Aorta (tissue), 5 donors: Measurements from ENCODE around the gene ERBB4. TPM values are rescaled to one million over a fixed set of nuclear protein-coding genes. Genes with fewer than 3 reads are reported as not detected.

Experiments used
- ATAC-seq: fragments of 200-7000 bp; cut with Tn5 transposase; one replicate; pipeline ENCODE4 v1.9.1; 2022; ENCODE audit warnings: moderate library complexity; ENCODE audit not compliant: low FRiP score
- DNase-seq, 2 donors: peaks; one replicate each; pipeline ENCODE4 v3.0.0-alpha.2; 2020
- H3K27ac ChIP-seq, 2 donors: one replicate each; pipeline ENCODE4 v1.5.1; 2013; ENCODE audit warnings: low read length in 2 of 2, mild to moderate bottlenecking in 2 of 2, moderate library complexity in 2 of 2, control low read depth in 1 of 2, inconsistent platforms in 1 of 2, low read depth in 1 of 2
- H3K27me3 ChIP-seq, 2 donors: one replicate each; pipeline ENCODE4 v1.6.1; 2013; ENCODE audit warnings: control low read depth in 1 of 2, low read length in 1 of 2, mild to moderate bottlenecking in 1 of 2, moderate library complexity in 1 of 2; ENCODE audit not compliant: insufficient read depth in 2 of 2, control insufficient read depth in 1 of 2
- H3K36me3 ChIP-seq, 2 donors: one replicate each; pipeline ENCODE4 v1.6.1; 2013; ENCODE audit warnings: control low read depth in 1 of 2, low read length in 1 of 2, mild to moderate bottlenecking in 1 of 2; ENCODE audit not compliant: insufficient read depth in 2 of 2, control insufficient read depth in 1 of 2
- H3K4me1 ChIP-seq, 2 donors: one replicate each; pipeline ENCODE4 v1.6.1; 2013; ENCODE audit warnings: low read length in 2 of 2, control low read depth in 1 of 2, mild to moderate bottlenecking in 1 of 2, moderate library complexity in 1 of 2; ENCODE audit not compliant: insufficient read depth in 2 of 2, control insufficient read depth in 1 of 2
- H3K4me3 ChIP-seq, 2 donors: one replicate each; pipeline ENCODE4 v1.5.1; 2013; ENCODE audit warnings: low read length in 2 of 2, control low read depth in 1 of 2, mild to moderate bottlenecking in 1 of 2
- H3K9me3 ChIP-seq: one replicate; pipeline ENCODE4 v1.6.1; 2013; ENCODE audit warnings: mild to moderate bottlenecking, low read length; ENCODE audit not compliant: control insufficient read depth
- WGBS, 2 donors: extraction: QIAGEN DNeasy Blood & Tissue Kit; methylation state at CpG; one replicate each; pipeline ENCODE4 v1.1.7; 2013; 5-methylcytosine and 5-hydroxymethylcytosine counted together
- intact Hi-C, 2 donors: fragments of 100-400 bp; cut with DNase I; formaldehyde crosslinking; loops; one replicate each; pipeline versions ENCODE4 v1.14.2 to v1.15.0; 2022
- polyA plus RNA-seq, 2 donors: library from polyadenylated mRNA; stranded (reverse); fragments of 200-250 nt; gene quantifications; one replicate each; pipeline ENCODE4 v1.2.3, GENCODE V29; 2013
- total RNA-seq, 2 donors: library from RNA; stranded (reverse); fragmentation: NEBNext Ultra II Directional; extraction: Animal tissue kit (Norgen Biotek cat#: 25700); gene quantifications; one replicate each; pipeline ENCODE4 v1.2.1, GENCODE V29; 2021
- donor health status: healthy with polysubstance abuse.
- donor health status: Bipolar disorder and iron deficiency.
- donor health status: DM: no; HTN: no; CAD: no.
- donor health status: DM: no; HTN: no; CAD: no.
- donor health status: DM: yes; HTN: yes; CAD: no.

The ERBB4 gene
- total and polyA plus RNA-seq, 4 donors, result 1.3 to 42.0 (median 15.0) TPM

DNA sequence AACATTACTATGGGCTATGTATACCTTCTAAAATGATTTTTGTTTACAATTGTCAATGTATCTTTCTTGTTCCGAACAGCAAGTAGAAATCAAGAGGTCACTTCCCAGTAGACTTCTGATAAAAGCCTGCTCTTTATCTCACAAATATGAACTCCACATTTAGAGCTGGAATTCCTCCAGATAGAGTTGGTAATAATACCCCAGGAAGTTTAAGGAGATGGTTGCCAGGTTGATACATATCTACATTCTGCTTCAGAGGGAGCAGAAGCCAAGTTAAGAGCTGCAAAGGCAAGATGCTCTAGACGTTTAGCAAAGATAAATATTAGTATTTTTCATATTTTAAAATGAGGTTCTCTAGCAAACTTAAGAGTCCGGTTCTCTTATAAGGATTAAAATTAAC lies 267.0 kb downstream of the ERBB4 start:
- WGBS, 2 donors, result 11 to 14% methylated on average over 3 of the region's 3 CpGs
- Histone ChIP-seq H3K36me3 (no peaks in the 10 kb centered on the region), H3K27me3 (no peaks in the 10 kb centered on the region), H3K27ac (no peak overlapping the region), H3K4me1 (peaks cover 0 to 3% of the 10 kb centered on the region in 2 donors), H3K4me3 (no peak overlapping the region), H3K9me3 (no peaks in the 10 kb centered on the region)
- ATAC-seq (no peak), DNase-seq (no peak)
- intact Hi-C loops, result loop anchor here in 1 of 2 donors (10.0 kb wide), 1 partner anchor 53 kb away; no protein-coding TSS in a partner anchor

GRCh38 chr2:212269005-212269404 lies 269.6 kb downstream of the ERBB4 start:
- 50 to 52% methylated on average over 1 of the region's 1 CpG for WGBS, 2 donors
- H3K4me1 ChIP-seq, result peaks cover 3% of the 10 kb centered on the region in 2 donors
- no peaks in the 10 kb centered on the region for H3K36me3 ChIP-seq
- no peaks in the 10 kb centered on the region for H3K27me3 ChIP-seq
- no peak overlapping the region for H3K27ac ChIP-seq
- no peak overlapping the region for H3K4me3 ChIP-seq
- intact Hi-C loops, result no loop called here
- no peak for ATAC-seq
- H3K9me3 ChIP-seq, result no peaks in the 10 kb centered on the region
- no peak for DNase-seq

GRCh38 chr2:212266297-212266696 lies 272.3 kb downstream of the ERBB4 start:
- peaks cover 3 to 4% of the 10 kb centered on the region in 2 donors for H3K4me1 ChIP-seq
- WGBS, 2 donors, result 61 to 64% methylated on average over 1 of the region's 1 CpG
- ATAC-seq (no peak), DNase-seq (no peak)
- no peak overlapping the region for H3K27ac ChIP-seq
- no peaks in the 10 kb centered on the region for H3K36me3 ChIP-seq
- intact Hi-C loops, result no loop called here
- no peaks in the 10 kb centered on the region for H3K27me3 ChIP-seq
- no peaks in the 10 kb centered on the region for H3K9me3 ChIP-seq
- H3K4me3 ChIP-seq, result no peak overlapping the region

GRCh38 chr2:212265777-212266176 lies 272.8 kb downstream of the ERBB4 start:
- no peak for DNase-seq
- H3K4me3 ChIP-seq, result no peak overlapping the region
- no peaks in the 10 kb centered on the region for H3K36me3 ChIP-seq
- H3K9me3 ChIP-seq, result no peaks in the 10 kb centered on the region
- no peaks in the 10 kb centered on the region for H3K27me3 ChIP-seq
- 71 to 73% methylated on average over 3 of the region's 3 CpGs for WGBS, 2 donors
- intact Hi-C loops, result no loop called here
- no peak overlapping the region for H3K27ac ChIP-seq
- ATAC-seq, result no peak
- peaks cover 3 to 5% of the 10 kb centered on the region in 2 donors for H3K4me1 ChIP-seq

- H3K4me3 ChIP-seq, result no peak overlapping the region
- whole genome bisulfite sequencing, 2 donors, result 97 to 98% methylated on average over 3 of the region's 3 CpGs
- peaks cover 3 to 4% of the 10 kb centered on the region in 2 donors for H3K4me1 ChIP-seq
- intact Hi-C loops, result no loop called here
- no peaks in the 10 kb centered on the region for H3K36me3 ChIP-seq
- no peak for ATAC-seq
- no peak for DNase-seq
- no peaks in the 10 kb centered on the region for H3K9me3 ChIP-seq
- H3K27me3 ChIP-seq, result no peaks in the 10 kb centered on the region
- H3K27ac ChIP-seq, result no peak overlapping the region
These were observed 274.4 kb downstream of the ERBB4 start for GRCh38 chr2:212264187-212264586.

DNA sequence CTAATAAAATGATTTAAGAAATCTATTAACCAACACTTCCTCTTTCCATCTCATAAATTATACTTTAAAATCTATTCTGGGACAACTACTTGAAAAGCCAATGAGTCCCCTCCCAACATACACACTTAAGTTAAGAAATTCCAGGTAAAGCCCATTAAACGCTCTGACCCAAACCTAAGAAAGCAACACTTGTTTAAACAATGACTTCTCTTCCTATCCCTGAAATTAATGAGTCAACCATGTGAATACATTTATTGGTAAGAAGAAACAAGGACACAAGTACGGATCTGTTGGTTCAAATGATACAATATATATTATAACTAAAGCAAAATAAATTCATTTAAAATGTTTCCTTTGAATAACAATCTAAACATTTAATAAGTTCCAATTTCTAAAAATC lies 279.4 kb downstream of the ERBB4 start:
- intact Hi-C loops, result loop anchor here in 1 of 2 donors (10.0 kb wide), 1 partner anchor 514 kb away; no protein-coding TSS in a partner anchor
- H3K36me3 ChIP-seq, result no peaks in the 10 kb centered on the region
- WGBS, 2 donors, result 93 to 94% methylated on average over 2 of the region's 2 CpGs

GRCh38 chr2:212254339-212254738 lies 284.3 kb downstream of the ERBB4 start:
- no peak for DNase-seq
- ATAC-seq, result no peak
- no peak overlapping the region for H3K27ac ChIP-seq
- no peaks in the 10 kb centered on the region for H3K27me3 ChIP-seq
- H3K36me3 ChIP-seq, result no peaks in the 10 kb centered on the region
- no peaks in the 10 kb centered on the region for H3K4me1 ChIP-seq
- H3K4me3 ChIP-seq, result no peak overlapping the region
- WGBS, 2 donors, result 67 to 70% methylated on average over 5 of the region's 5 CpGs
- no peaks in the 10 kb centered on the region for H3K9me3 ChIP-seq
- intact Hi-C loops, result loop anchor here in 1 of 2 donors (10.0 kb wide), 1 partner anchor 510 kb away; no protein-coding TSS in a partner anchor

More for the DNA sequence above, 279.4 kb downstream of the ERBB4 start:
- no peak for DNase-seq
- Histone ChIP-seq H3K9me3 (no peaks in the 10 kb centered on the region), H3K4me3 (no peak overlapping the region), H3K4me1 (peaks cover 0 to 4% of the 10 kb centered on the region in 2 donors), H3K27me3 (no peaks in the 10 kb centered on the region), H3K27ac (no peak overlapping the region)
- ATAC-seq, result no peak

- ATAC-seq (no peak), DNase-seq (no peak)
- 45 to 54% methylated on average over 2 of the region's 2 CpGs for WGBS, 2 donors
- intact Hi-C loops, result no loop called here
- no peak overlapping the region for H3K4me3 ChIP-seq
- H3K4me1 ChIP-seq, result peaks cover 0 to 2% of the 10 kb centered on the region in 2 donors
- no peak overlapping the region for H3K27ac ChIP-seq
- no peaks in the 10 kb centered on the region for H3K27me3 ChIP-seq
- H3K36me3 ChIP-seq, result no peaks in the 10 kb centered on the region
- H3K9me3 ChIP-seq, result no peaks in the 10 kb centered on the region
These were observed 289.2 kb downstream of the ERBB4 start for GRCh38 chr2:212249451-212249850.

DNA sequence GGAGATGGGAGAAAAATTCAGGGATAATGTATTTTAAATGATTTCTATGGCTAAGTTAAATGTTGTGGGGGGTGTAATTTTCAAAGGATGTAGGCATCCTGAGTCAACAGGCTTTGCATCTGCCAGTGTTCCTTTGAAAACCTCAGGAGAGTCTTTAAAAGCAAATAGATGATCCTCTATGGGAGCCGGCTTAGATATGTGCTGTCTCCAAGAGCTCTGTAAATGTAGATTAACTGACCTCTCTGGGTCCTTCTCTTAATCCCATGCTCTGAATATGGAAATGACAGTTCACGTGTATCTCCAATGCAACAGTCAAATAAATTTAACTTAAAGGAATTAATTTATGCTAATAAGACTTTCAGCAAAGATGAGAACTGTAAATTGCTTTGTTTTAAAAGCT lies 292.7 kb downstream of the ERBB4 start:
- H3K27ac ChIP-seq, result no peak overlapping the region
- intact Hi-C loops, result no loop called here
- no peaks in the 10 kb centered on the region for H3K27me3 ChIP-seq
- no peaks in the 10 kb centered on the region for H3K36me3 ChIP-seq
- ATAC-seq, result no peak
- H3K9me3 ChIP-seq, result no peaks in the 10 kb centered on the region
- DNase-seq, result no peak
- 87 to 93% methylated on average over 2 of the region's 2 CpGs for WGBS, 2 donors
- H3K4me1 ChIP-seq, result peaks cover 0 to 2% of the 10 kb centered on the region in 2 donors
- no peak overlapping the region for H3K4me3 ChIP-seq
